Heart right ventricle (tissue), 16 donors: ENCODE measurements around the gene ZNF526. TPM values are rescaled to one million over a fixed set of nuclear protein-coding genes. Genes with fewer than 3 reads are reported as not detected.

Source experiments
- ATAC-seq, 8 donors: fragments of 200-7000 bp; cut with Tn5 transposase; one replicate each; pipeline ENCODE4 v1.9.1; 2020; ENCODE audit warnings: mild to moderate bottlenecking in 8 of 8, moderate library complexity in 8 of 8, moderate number of reproducible peaks in 1 of 8
- DNase-seq, 2 donors: peaks; one replicate each; pipeline ENCODE4 v3.0.0-alpha.2; 2020
- H3K27ac ChIP-seq, 10 donors: fragments of 200-600 bp; sonication (generic) in 2 of 10; one replicate each; pipeline versions ENCODE4 v1.5.0 to v1.8.0; 2020 to 2022; ENCODE audit warnings: mild to moderate bottlenecking in 3 of 10
- H3K27me3 ChIP-seq, 7 donors: fragments of 200-600 bp; one replicate each; pipeline ENCODE4 v1.8.0; 2021 to 2022; ENCODE audit warnings: mild to moderate bottlenecking in 2 of 7
- H3K36me3 ChIP-seq, 9 donors: fragments of 200-600 bp; sonication (generic) in 1 of 9; one replicate each; pipeline versions ENCODE4 v1.5.0 to v1.8.0; 2020 to 2022; ENCODE audit warnings: mild to moderate bottlenecking in 2 of 9
- H3K4me1 ChIP-seq, 9 donors: fragments of 200-600 bp; sonication (generic) in 1 of 9; one replicate each; pipeline versions ENCODE4 v1.5.0 to v1.8.0; 2020 to 2022; ENCODE audit warnings: mild to moderate bottlenecking in 4 of 9
- H3K4me3 ChIP-seq, 10 donors: fragments of 200-600 bp; sonication (generic) in 2 of 10; one replicate each; pipeline versions ENCODE4 v1.5.0 to v1.8.0; 2020 to 2022; ENCODE audit warnings: mild to moderate bottlenecking in 7 of 10, moderate library complexity in 2 of 10
- H3K9me3 ChIP-seq, 11 donors: fragments of 200-600 bp in 10 of 11; sonication (generic) in 2 of 11; one replicate each; pipeline versions ENCODE4 v1.5.0 to v1.8.0; 2013 to 2022; ENCODE audit warnings: mild to moderate bottlenecking in 2 of 11, control low read depth in 1 of 11, moderate library complexity in 1 of 11
- CTCF ChIP-seq, 9 donors: fragments of 200-600 bp; sonication (generic) in 2 of 9; IDR thresholded peaks; one replicate each; pipeline versions ENCODE4 v1.5.0 to v1.8.0; 2021 to 2022; ENCODE audit warnings: antibody characterized with exemption in 9 of 9, mild to moderate bottlenecking in 5 of 9, moderate library complexity in 1 of 9
- WGBS, 2 donors: extraction: QIAGEN DNeasy Blood & Tissue Kit; methylation state at CpG; one replicate each; pipeline ENCODE4 v1.1.7; 2013; ENCODE audit warnings: inconsistent platforms in 1 of 2; 5-methylcytosine and 5-hydroxymethylcytosine counted together
- intact Hi-C, 10 donors: fragments of 100-400 bp; cut with DNase I; formaldehyde crosslinking; loops; one replicate each; pipeline versions ENCODE4 v1.11.1 to v1.14.2; 2022
- polyA plus RNA-seq, 2 donors: library from polyadenylated mRNA; stranded (reverse); fragments of 200-250 nt; gene quantifications; one replicate each; pipeline ENCODE4 v1.2.3, GENCODE V29; 2013
- total RNA-seq, 10 donors: library from RNA; stranded (reverse); fragmentation: NEBNext Ultra II Directional in 3 of 10; extraction: Animal tissue kit (Norgen Biotek cat#: 25700) in 3 of 10; gene quantifications; one replicate each; pipeline versions ENCODE4 v1.2.1 to v1.2.4, GENCODE V29; 2021 to 2023
- donor health status: Arrhythmogenic right ventricular cardiomyopathy.
- donor health status: ischemic (EF 13 %, LVEDD 7.1; RV severe dilation, severe dysfunction).
- donor health status: healthy with polysubstance abuse.
- donor health status: DM: no; HTN: yes; CAD: no.
- donor health status: DM: no; HTN: no; CAD: no.
- donor health status: ischemic (EF 25% LVEDD 6.9; RV normal size, moderate dysfunction).
- donor health status: ischemic (EF 25% LVEDD 5.7; RV mildly dilated, moderate dysfunction).
- donor health status: healthy.
- donor health status: DM: yes; HTN: yes; CAD: no.
- donor health status: Ischemic cardiomyopathy.
- donor health status: ischemic (EF 35%, LVEDD 5.7; RV mildly dilated, moderate dysfunction).
- donor health status: nonischemic (EF 11% LVEDD 7.7; RV severe dilation, severe dysfunction).
- donor health status: DM: yes; HTN: yes; CAD: no.
- donor health status: PGD.
- donor health status: ischemic (EF 29% LVEDD 5.4; RV normal size, mild dysfunction).
- donor health status: nonischemic (EF 23%, LVEDD 6.1; RV moderate dilation, normal function).

ZNF526 gene
- total and polyA plus RNA-seq, 12 donors: 3.2 to 7.0 (median 5.1) TPM

- intact Hi-C loops: no loop called here
- WGBS, 2 donors: 83 to 85% methylated on average over 6 of the region's 6 CpGs
- no peak overlapping the region for H3K4me3 ChIP-seq
- peaks cover 0 to 58% (median 0%) of the 10 kb centered on the region in 9 donors for H3K4me1 ChIP-seq
- no peak for TF ChIP-seq CTCF (IDR thresholded peaks at IDR 0.05)
- H3K27ac ChIP-seq: peak overlapping the region in 1 of 10 donors; percentile 79
- peak in 1 of 8 donors; percentile 29 for ATAC-seq
- H3K27me3 ChIP-seq: no peaks in the 10 kb centered on the region
- DNase-seq: no peak
- H3K36me3 ChIP-seq: peaks cover 0 to 99% (median 35%) of the 10 kb centered on the region in 9 donors
- H3K9me3 ChIP-seq: no peaks in the 10 kb centered on the region
Observed at GRCh38 chr19:42207767-42208271, 12.3 kb upstream of the ZNF526 start.

- Histone ChIP-seq H3K4me1 (peaks cover 0 to 58% (median 0%) of the 10 kb centered on the region in 9 donors), H3K36me3 (peaks cover under 1 to 99% (median 35%) of the 10 kb centered on the region in 9 donors), H3K27ac (peak overlapping the region in 1 of 10 donors; percentile 79), H3K4me3 (no peak overlapping the region), H3K9me3 (no peaks in the 10 kb centered on the region), H3K27me3 (no peaks in the 10 kb centered on the region)
- no peak for TF ChIP-seq CTCF (IDR thresholded peaks at IDR 0.05)
- ATAC-seq (peak in 1 of 8 donors; percentile 20), DNase-seq (no peak)
- 80 to 89% methylated on average over 11 of the region's 11 CpGs for WGBS, 2 donors
- intact Hi-C loops: no loop called here
Observed at GRCh38 chr19:42208612-42209011, 11.5 kb upstream of the ZNF526 start.

GRCh38 chr19:42212886-42213285, 7.2 kb upstream of the ZNF526 start:
- no peak for TF ChIP-seq CTCF (IDR thresholded peaks at IDR 0.05)
- DNase-seq: no peak
- no peaks in the 10 kb centered on the region for H3K9me3 ChIP-seq
- H3K36me3 ChIP-seq: peaks cover 5 to 78% (median 38%) of the 10 kb centered on the region in 9 donors
- intact Hi-C loops: no loop called here
- no peaks in the 10 kb centered on the region for H3K27me3 ChIP-seq
- ATAC-seq: no peak
- H3K4me1 ChIP-seq: peaks cover 0 to 68% (median 14%) of the 10 kb centered on the region in 9 donors
- WGBS, 2 donors: 88 to 95% methylated on average over 1 of the region's 1 CpG
- H3K4me3 ChIP-seq: no peak overlapping the region
- H3K27ac ChIP-seq: peak overlapping the region in 1 of 10 donors; percentile 58

- H3K4me3 ChIP-seq: no peak overlapping the region
- H3K27me3 ChIP-seq: no peaks in the 10 kb centered on the region
- DNase-seq: no peak
- H3K9me3 ChIP-seq: no peaks in the 10 kb centered on the region
- WGBS, 2 donors: 79 to 80% methylated on average over 11 of the region's 11 CpGs
- peaks cover 0 to 71% (median 24%) of the 10 kb centered on the region in 9 donors for H3K4me1 ChIP-seq
- peaks cover 0 to 57% (median 21%) of the 10 kb centered on the region in 9 donors for H3K36me3 ChIP-seq
- intact Hi-C loops: no loop called here
- no peak for ATAC-seq
- peak overlapping the region in 1 of 10 donors; percentile 98 for H3K27ac ChIP-seq
- no peak for TF ChIP-seq CTCF (IDR thresholded peaks at IDR 0.05)
Observed at GRCh38 chr19:42214810-42215485, 5.2 kb upstream of the ZNF526 start.
